GM21515 (cell line): ENCODE results near the gene MEIS1.

Source experiments
- ATAC-seq: cut with Tn5 transposase; IDR thresholded peaks from one replicate; pipeline ENCODE4 v1.9.1; 2021; ENCODE audit not compliant: unreplicated experiment

Gene MEIS1

GRCh38 chr2:66532972-66533868, 98.3 kb downstream of the MEIS1 start:
- ATAC-seq, result no peak

GRCh38 chr2:66534461-66534860, 99.5 kb downstream of the MEIS1 start:
- no peak for ATAC-seq

- ATAC-seq, result no peak
Measured at GRCh38 chr2:66535574-66536289, 100.8 kb downstream of the MEIS1 start.

- ATAC-seq, result no peak
Measured at GRCh38 chr2:66536290-66536673, 101.4 kb downstream of the MEIS1 start.

- ATAC-seq, result no peak
Measured at GRCh38 chr2:66536997-66537396, 102.1 kb downstream of the MEIS1 start.

GRCh38 chr2:66538291-66538690, 103.4 kb downstream of the MEIS1 start:
- ATAC-seq, result no peak

- ATAC-seq, result no peak
Measured at GRCh38 chr2:66539452-66539851, 104.5 kb downstream of the MEIS1 start.

- ATAC-seq, result no peak
Measured at GRCh38 chr2:66541646-66542045, 106.7 kb downstream of the MEIS1 start.

GRCh38 chr2:66543257-66543767, 108.4 kb downstream of the MEIS1 start:
- ATAC-seq, result no peak

GRCh38 chr2:66544258-66544657, 109.3 kb downstream of the MEIS1 start:
- no peak for ATAC-seq

- ATAC-seq, result no peak
Measured at GRCh38 chr2:66545258-66545657, 110.3 kb downstream of the MEIS1 start.

GRCh38 chr2:66547118-66547517, 112.2 kb downstream of the MEIS1 start:
- no peak for ATAC-seq

- no peak for ATAC-seq
Measured at GRCh38 chr2:66547887-66548286, 113.0 kb downstream of the MEIS1 start.

GRCh38 chr2:66548422-66548821, 113.5 kb downstream of the MEIS1 start:
- ATAC-seq, result no peak

- ATAC-seq, result no peak
Measured at GRCh38 chr2:66550826-66551225, 115.9 kb downstream of the MEIS1 start.

- no peak for ATAC-seq
Measured at GRCh38 chr2:66553370-66553769, 118.4 kb downstream of the MEIS1 start.

- no peak for ATAC-seq
Measured at GRCh38 chr2:66555091-66555490, 120.2 kb downstream of the MEIS1 start.

- no peak for ATAC-seq
Measured at GRCh38 chr2:66555501-66556324, 120.8 kb downstream of the MEIS1 start.

- no peak for ATAC-seq
Measured at GRCh38 chr2:66559672-66560071, 124.7 kb downstream of the MEIS1 start.

- no peak for ATAC-seq
Measured at GRCh38 chr2:66560683-66561082, 125.8 kb downstream of the MEIS1 start.

GRCh38 chr2:66561645-66562303, 126.8 kb downstream of the MEIS1 start:
- ATAC-seq, result no peak
